Measurements from ENCODE around the gene WDR86.

The WDR86 gene

GRCh38 chr7:151439855-151440798, 30.3 kb upstream of the WDR86 start, which contains the start of gene CRYGN:
CRYGN (minus strand) TSS chr7:151440141; CDS start chr7:151439917, 224 bp downstream.
- no peak for DNase-seq

GRCh38 chr7:151438864-151439601, 29.2 kb upstream of the WDR86 start:
- no peak for DNase-seq

GRCh38 chr7:151437866-151438516, 28.2 kb upstream of the WDR86 start:
- DNase-seq, result no peak

GRCh38 chr7:151437159-151437553, 27.3 kb upstream of the WDR86 start:
- DNase-seq, result no peak

GRCh38 chr7:151436446-151437158, 26.8 kb upstream of the WDR86 start:
- no peak for DNase-seq

GRCh38 chr7:151435971-151436370, 26.1 kb upstream of the WDR86 start:
- DNase-seq, result no peak

GRCh38 chr7:151435103-151435916, 25.5 kb upstream of the WDR86 start:
- DNase-seq, result no peak

- no peak for DNase-seq
Observed at GRCh38 chr7:151434549-151434948, 24.7 kb upstream of the WDR86 start.

- no peak for DNase-seq
Observed at GRCh38 chr7:151433721-151434400, 24.0 kb upstream of the WDR86 start.

GRCh38 chr7:151432658-151433521, 23.1 kb upstream of the WDR86 start:
- no peak for DNase-seq

- no peak for DNase-seq
Observed at GRCh38 chr7:151431768-151432311, 22.0 kb upstream of the WDR86 start.

GRCh38 chr7:151431281-151431767, 21.5 kb upstream of the WDR86 start:
- DNase-seq, result no peak

- DNase-seq, result no peak
Observed at GRCh38 chr7:151430391-151431205, 20.8 kb upstream of the WDR86 start.

GRCh38 chr7:151429560-151430331, 19.9 kb upstream of the WDR86 start:
- no peak for DNase-seq

- no peak for DNase-seq
Observed at GRCh38 chr7:151429237-151429559, 19.4 kb upstream of the WDR86 start.

- DNase-seq, result no peak
Observed at GRCh38 chr7:151428378-151429236, 18.8 kb upstream of the WDR86 start.
